ENCODE results near the gene UBE2C.

The UBE2C gene

GRCh38 chr20:45798935-45799642 lies 13.4 kb upstream of the UBE2C start:
- DNase-seq, result peak; percentile 92

- no peak for DNase-seq
Observed at GRCh38 chr20:45801851-45802250, 10.6 kb upstream of the UBE2C start.

- no peak for DNase-seq
Observed at GRCh38 chr20:45810191-45810970, 2.1 kb upstream of the UBE2C start.

GRCh38 chr20:45813006-45813340 lies 529 bp downstream of the UBE2C start:
- DNase-seq, result peak; percentile 66

GRCh38 chr20:45813489-45813888 lies 1.0 kb downstream of the UBE2C start:
- DNase-seq, result peak; percentile 50

- DNase-seq, result no peak
Observed at GRCh38 chr20:45814314-45814713, 1.9 kb downstream of the UBE2C start.

- no peak for DNase-seq
Observed at GRCh38 chr20:45816951-45817350, 4.5 kb downstream of the UBE2C start.

GRCh38 chr20:45817376-45818194 lies 5.1 kb downstream of the UBE2C start:
- no peak for DNase-seq

GRCh38 chr20:45818239-45818638 lies 5.8 kb downstream of the UBE2C start:
- DNase-seq, result no peak

GRCh38 chr20:45819466-45819865 lies 7.0 kb downstream of the UBE2C start:
- DNase-seq, result no peak

- peak; percentile 41 for DNase-seq
Observed at GRCh38 chr20:45821947-45822346, 9.5 kb downstream of the UBE2C start.

- peak; percentile 85 for DNase-seq
Observed at GRCh38 chr20:45822857-45823256, 10.4 kb downstream of the UBE2C start.

GRCh38 chr20:45823949-45824835 lies 11.7 kb downstream of the UBE2C start:
- DNase-seq, result peak; percentile 62

- DNase-seq, result peak; percentile 95
Observed at GRCh38 chr20:45826381-45827019, 14.1 kb downstream of the UBE2C start.

GRCh38 chr20:45827030-45827652 lies 14.7 kb downstream of the UBE2C start, which contains the start of gene TNNC2:
Gene TNNC2, minus strand, starts transcription at chr20:45827312. Its CDS starts 64 bp downstream, at chr20:45827248.
- DNase-seq, result peak; percentile 21

- DNase-seq, result no peak
Observed at GRCh38 chr20:45827712-45828111, 15.3 kb downstream of the UBE2C start.

GRCh38 chr20:45828589-45828988 lies 16.1 kb downstream of the UBE2C start:
- peak; percentile 41 for DNase-seq

- DNase-seq, result peak; percentile 95
Observed at GRCh38 chr20:45829673-45830106, 17.2 kb downstream of the UBE2C start.

- no peak for DNase-seq
Observed at GRCh38 chr20:45832619-45833018, 20.2 kb downstream of the UBE2C start.

- peak; percentile 78 for DNase-seq
Observed at GRCh38 chr20:45833030-45833882, 20.8 kb downstream of the UBE2C start, which contains the start of gene SNX21. Gene SNX21, plus strand, starts transcription at chr20:45833799. Its CDS starts 121 bp downstream, at chr20:45833920.
